NT2/D1 (cell line): ENCODE measurements around the gene P2RY6.

Experiments
- SUZ12 ChIP-seq: IDR thresholded peaks from 2 replicates; pipeline ENCODE4 v1.6.1; 2011; ENCODE audit not compliant: insufficient read length, insufficient read depth; ENCODE audit errors: extremely low read depth
- ZNF274 ChIP-seq: IDR thresholded peaks from 2 replicates; pipeline ENCODE4 v1.6.1; 2011; ENCODE audit warnings: mild to moderate bottlenecking, low read depth, low read length

GRCh38 chr11:73243093-73243485, 29.0 kb upstream of the P2RY6 start:
- TF ChIP-seq SUZ12 (no peak), ZNF274 (no peak)
